ENCODE results near the gene NCS1.

Gene NCS1

DNA sequence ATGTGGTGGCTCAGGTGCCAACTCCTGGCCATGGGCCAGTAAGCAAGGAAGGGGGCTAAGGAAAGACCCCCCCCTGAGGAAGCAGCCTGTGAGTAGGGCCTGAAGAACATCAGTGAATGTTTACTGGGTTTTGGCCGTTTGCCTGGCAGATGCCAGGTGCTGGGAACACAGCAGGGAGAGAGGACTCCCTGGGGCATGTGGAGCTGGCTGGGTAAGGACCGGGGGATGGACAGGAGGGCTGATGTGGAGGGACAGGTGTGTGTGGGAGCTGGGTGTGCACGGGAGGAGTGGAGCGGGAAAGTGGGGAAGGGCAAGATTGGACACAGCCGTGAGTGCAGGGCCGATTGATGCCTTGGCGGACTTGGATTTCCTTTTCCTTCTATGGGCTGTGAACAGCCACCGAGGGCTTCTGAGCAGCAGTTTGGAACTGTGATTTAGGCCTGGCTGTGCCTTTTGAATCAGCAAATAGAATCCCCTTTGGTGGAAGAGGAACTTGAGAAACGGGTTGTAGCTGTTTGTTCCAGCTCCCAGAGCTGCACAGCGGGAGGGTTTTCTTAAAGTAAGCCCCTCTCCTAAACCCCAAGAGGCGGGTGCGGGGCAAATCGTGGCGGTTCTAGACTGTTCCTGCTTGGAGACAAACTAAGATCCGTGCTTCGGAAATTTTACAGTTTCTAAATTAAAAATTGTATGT lies 96.5 kb downstream of the NCS1 start:
- TF ChIP-seq TAF1 (IDR thresholded peaks at IDR 0.05; ENCODE audit: borderline replicate concordance, insufficient read depth, low read length), result no peak
- TF ChIP-seq FOXP2 (optimal IDR thresholded peaks at IDR 0.05; ENCODE audit: borderline replicate concordance, extremely low read depth, extremely low read length, insufficient read depth), result no peak
- TF ChIP-seq, protein P1, sequence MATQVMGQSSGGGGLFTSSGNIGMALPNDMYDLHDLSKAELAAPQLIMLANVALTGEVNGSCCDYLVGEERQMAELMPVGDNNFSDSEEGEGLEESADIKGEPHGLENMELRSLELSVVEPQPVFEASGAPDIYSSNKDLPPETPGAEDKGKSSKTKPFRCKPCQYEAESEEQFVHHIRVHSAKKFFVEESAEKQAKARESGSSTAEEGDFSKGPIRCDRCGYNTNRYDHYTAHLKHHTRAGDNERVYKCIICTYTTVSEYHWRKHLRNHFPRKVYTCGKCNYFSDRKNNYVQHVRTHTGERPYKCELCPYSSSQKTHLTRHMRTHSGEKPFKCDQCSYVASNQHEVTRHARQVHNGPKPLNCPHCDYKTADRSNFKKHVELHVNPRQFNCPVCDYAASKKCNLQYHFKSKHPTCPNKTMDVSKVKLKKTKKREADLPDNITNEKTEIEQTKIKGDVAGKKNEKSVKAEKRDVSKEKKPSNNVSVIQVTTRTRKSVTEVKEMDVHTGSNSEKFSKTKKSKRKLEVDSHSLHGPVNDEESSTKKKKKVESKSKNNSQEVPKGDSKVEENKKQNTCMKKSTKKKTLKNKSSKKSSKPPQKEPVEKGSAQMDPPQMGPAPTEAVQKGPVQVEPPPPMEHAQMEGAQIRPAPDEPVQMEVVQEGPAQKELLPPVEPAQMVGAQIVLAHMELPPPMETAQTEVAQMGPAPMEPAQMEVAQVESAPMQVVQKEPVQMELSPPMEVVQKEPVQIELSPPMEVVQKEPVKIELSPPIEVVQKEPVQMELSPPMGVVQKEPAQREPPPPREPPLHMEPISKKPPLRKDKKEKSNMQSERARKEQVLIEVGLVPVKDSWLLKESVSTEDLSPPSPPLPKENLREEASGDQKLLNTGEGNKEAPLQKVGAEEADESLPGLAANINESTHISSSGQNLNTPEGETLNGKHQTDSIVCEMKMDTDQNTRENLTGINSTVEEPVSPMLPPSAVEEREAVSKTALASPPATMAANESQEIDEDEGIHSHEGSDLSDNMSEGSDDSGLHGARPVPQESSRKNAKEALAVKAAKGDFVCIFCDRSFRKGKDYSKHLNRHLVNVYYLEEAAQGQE (IDR thresholded peaks at IDR 0.05; ENCODE audit: insufficient read depth in 1 of 2, low read depth in 2 of 2, low read length in 2 of 2), result no peak
- no peak for TF ChIP-seq POLR2AphosphoS5 (IDR thresholded peaks at IDR 0.05; ENCODE audit: low read depth, low read length)
- TF ChIP-seq SIN3A (IDR thresholded peaks at IDR 0.05; ENCODE audit: borderline replicate concordance, insufficient read depth, low read length), result no peak

DNA sequence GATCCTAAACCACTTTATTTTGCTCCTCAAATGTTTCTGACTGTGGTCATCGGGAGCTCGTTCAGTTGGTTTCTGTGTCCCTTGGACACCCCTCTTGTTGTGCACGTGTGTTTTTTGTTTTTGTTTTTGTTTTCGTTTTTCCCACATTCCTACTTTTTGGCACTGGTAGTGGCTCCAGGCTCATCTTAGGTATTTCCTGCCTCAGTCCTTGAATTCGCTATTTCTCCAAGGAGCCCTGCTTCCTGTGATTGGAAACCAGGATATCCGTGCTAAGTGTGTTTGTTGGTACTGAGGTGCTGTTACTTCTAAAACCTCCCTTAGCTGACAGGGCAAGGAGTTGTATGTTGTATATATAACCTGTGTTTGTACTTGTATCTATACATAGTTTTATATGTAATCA lies 99.3 kb downstream of the NCS1 start:
- TF ChIP-seq POLR2AphosphoS5 (IDR thresholded peaks at IDR 0.05; ENCODE audit: low read depth, low read length) (no peak), FOXP2 (optimal IDR thresholded peaks at IDR 0.05; ENCODE audit: borderline replicate concordance, extremely low read depth, extremely low read length, insufficient read depth) (no peak), TAF1 (IDR thresholded peaks at IDR 0.05; ENCODE audit: borderline replicate concordance, insufficient read depth, low read length) (no peak), SIN3A (IDR thresholded peaks at IDR 0.05; ENCODE audit: borderline replicate concordance, insufficient read depth, low read length) (no peak)
- TF ChIP-seq, protein P1 (IDR thresholded peaks at IDR 0.05; ENCODE audit: insufficient read depth in 1 of 2, low read depth in 2 of 2, low read length in 2 of 2), result no peak

DNA sequence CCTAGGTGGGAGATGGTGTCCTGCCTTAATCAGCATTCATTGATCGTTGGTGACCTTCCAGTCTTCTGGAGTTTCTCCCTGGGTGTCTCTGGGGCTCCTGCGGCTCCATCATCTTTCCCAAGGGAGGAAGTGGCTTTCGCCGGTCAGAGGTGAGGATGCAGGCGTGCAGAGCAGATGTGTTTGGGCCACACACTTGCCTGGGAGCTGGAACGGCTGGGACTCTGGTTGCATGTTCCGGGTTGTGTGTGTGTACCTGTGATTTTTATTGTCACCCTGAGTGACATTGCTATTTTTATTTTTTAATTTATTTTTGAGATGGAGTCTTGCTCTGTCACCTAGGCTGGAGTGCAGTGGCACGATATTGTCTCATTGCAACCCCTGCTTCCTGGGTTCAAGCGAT lies 103.0 kb downstream of the NCS1 start:
- TF ChIP-seq TAF1 (IDR thresholded peaks at IDR 0.05; ENCODE audit: borderline replicate concordance, insufficient read depth, low read length) (no peak), POLR2AphosphoS5 (IDR thresholded peaks at IDR 0.05; ENCODE audit: low read depth, low read length) (no peak), SIN3A (IDR thresholded peaks at IDR 0.05; ENCODE audit: borderline replicate concordance, insufficient read depth, low read length) (no peak), FOXP2 (optimal IDR thresholded peaks at IDR 0.05; ENCODE audit: borderline replicate concordance, extremely low read depth, extremely low read length, insufficient read depth) (no peak)
- TF ChIP-seq, protein P1 (IDR thresholded peaks at IDR 0.05; ENCODE audit: insufficient read depth in 1 of 2, low read depth in 2 of 2, low read length in 2 of 2), result no peak

DNA sequence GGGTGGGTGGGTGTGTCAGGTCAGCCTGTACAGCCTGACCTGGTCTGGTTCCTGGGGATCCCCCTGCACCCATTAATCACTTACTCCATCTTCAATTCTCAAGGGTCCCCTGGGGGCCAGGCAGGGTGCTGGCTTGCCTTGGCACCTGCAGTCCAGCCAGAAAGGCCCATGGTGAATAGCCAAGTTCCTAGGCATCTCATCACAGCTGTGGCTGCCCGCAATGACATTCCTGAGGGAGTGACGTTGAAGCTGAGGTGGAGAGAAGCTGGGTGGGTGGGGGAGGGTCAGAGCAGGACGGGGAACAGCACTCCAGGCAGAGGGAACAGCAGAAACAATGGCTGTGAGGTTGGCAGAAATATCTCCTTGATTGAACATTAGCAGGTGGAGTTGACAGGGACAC lies 103.9 kb downstream of the NCS1 start:
- TF ChIP-seq, protein P1 (IDR thresholded peaks at IDR 0.05; ENCODE audit: insufficient read depth in 1 of 2, low read depth in 2 of 2, low read length in 2 of 2), result no peak
- no peak for TF ChIP-seq FOXP2 (optimal IDR thresholded peaks at IDR 0.05; ENCODE audit: borderline replicate concordance, extremely low read depth, extremely low read length, insufficient read depth)
- no peak for TF ChIP-seq TAF1 (IDR thresholded peaks at IDR 0.05; ENCODE audit: borderline replicate concordance, insufficient read depth, low read length)
- TF ChIP-seq SIN3A (IDR thresholded peaks at IDR 0.05; ENCODE audit: borderline replicate concordance, insufficient read depth, low read length), result no peak
- TF ChIP-seq POLR2AphosphoS5 (IDR thresholded peaks at IDR 0.05; ENCODE audit: low read depth, low read length), result no peak
